Mesenchymal stem cell (in vitro differentiated cells and primary cell): ENCODE results near the gene GTPBP4.

Experiments used
- DNase-seq: peaks from one replicate; pipeline ENCODE4 v3.0.0-alpha.2; 2013
- H2AFZ ChIP-seq: one replicate; pipeline ENCODE4 v1.6.1; 2013; ENCODE audit warnings: low read depth, mild to moderate bottlenecking, control low read depth, inconsistent platforms, low read length, moderate library complexity
- H2AK5ac ChIP-seq: 2 replicates; pipeline ENCODE4 v1.6.1; 2013; ENCODE audit warnings: low read length, moderate library complexity, mild to moderate bottlenecking, inconsistent platforms; ENCODE audit not compliant: severe bottlenecking
- H2BK120ac ChIP-seq: one replicate; pipeline ENCODE4 v1.6.1; 2013; ENCODE audit warnings: low read depth, mild to moderate bottlenecking, inconsistent platforms, low read length, moderate library complexity
- H2BK12ac ChIP-seq, 2 experiments: one replicate each; pipeline ENCODE4 v1.6.1; 2013; ENCODE audit warnings: inconsistent platforms in 2 of 2, low read length in 2 of 2, mild to moderate bottlenecking in 2 of 2, moderate library complexity in 2 of 2, control low read depth in 1 of 2
- H2BK15ac ChIP-seq: one replicate; pipeline ENCODE4 v1.6.1; 2013; ENCODE audit warnings: mild to moderate bottlenecking, low read depth, inconsistent platforms; ENCODE audit not compliant: poor library complexity, severe bottlenecking
- H2BK5ac ChIP-seq: 2 replicates; pipeline ENCODE4 v1.6.1; 2013; ENCODE audit warnings: low read depth, mild to moderate bottlenecking, low read length, control low read depth, inconsistent platforms; ENCODE audit not compliant: poor library complexity, severe bottlenecking
- H3K14ac ChIP-seq, 2 experiments: one replicate each; pipeline ENCODE4 v1.6.1; 2013; ENCODE audit warnings: inconsistent platforms in 2 of 2, low read length in 2 of 2, control low read depth in 1 of 2, mild to moderate bottlenecking in 1 of 2, moderate library complexity in 1 of 2
- H3K18ac ChIP-seq, 2 experiments: one replicate each; pipeline ENCODE4 v1.6.1; 2013; ENCODE audit warnings: inconsistent platforms in 2 of 2, low read length in 2 of 2, control low read depth in 1 of 2, low read depth in 1 of 2, mild to moderate bottlenecking in 1 of 2
- H3K23ac ChIP-seq, 2 experiments: one replicate each; pipeline ENCODE4 v1.6.1; 2013; ENCODE audit warnings: inconsistent platforms in 2 of 2, low read length in 2 of 2, mild to moderate bottlenecking in 2 of 2, moderate library complexity in 2 of 2, control low read depth in 1 of 2
- H3K27ac ChIP-seq: 2 replicates; pipeline ENCODE4 v1.5.1; 2013; ENCODE audit warnings: mild to moderate bottlenecking, moderate library complexity, low read length, control low read depth, inconsistent platforms; ENCODE audit not compliant: poor library complexity, severe bottlenecking
- H3K27me3 ChIP-seq, 2 experiments: 2 replicates each; pipeline versions ENCODE4 v1.6.1 to v1.7.0; 2013; ENCODE audit warnings: low read length in 2 of 2, mild to moderate bottlenecking in 2 of 2, moderate library complexity in 2 of 2, control low read depth in 1 of 2, inconsistent platforms in 1 of 2; ENCODE audit not compliant: control insufficient read depth in 1 of 2, insufficient read depth in 1 of 2
- H3K36me3 ChIP-seq, 2 experiments: 2 replicates each; pipeline versions ENCODE4 v1.6.1 to v1.7.0; 2013; ENCODE audit warnings: low read length in 2 of 2, control low read depth in 1 of 2, inconsistent platforms in 1 of 2, low read depth in 1 of 2, mild to moderate bottlenecking in 1 of 2; ENCODE audit not compliant: insufficient read depth in 2 of 2, control insufficient read depth in 1 of 2
- H3K4ac ChIP-seq, 2 experiments: one replicate each; pipeline ENCODE4 v1.6.1; 2013; ENCODE audit warnings: inconsistent platforms in 2 of 2, low read length in 2 of 2, mild to moderate bottlenecking in 2 of 2, moderate library complexity in 2 of 2, control low read depth in 1 of 2, low read depth in 1 of 2
- H3K4me1 ChIP-seq: 2 replicates; pipeline ENCODE4 v1.6.1; 2013; ENCODE audit warnings: low read depth, low read length, control low read depth; ENCODE audit not compliant: control insufficient read depth, insufficient read depth
- H3K4me2 ChIP-seq: 2 replicates; pipeline ENCODE4 v1.6.1; 2013; ENCODE audit warnings: low read length, mild to moderate bottlenecking, inconsistent platforms; ENCODE audit not compliant: poor library complexity, severe bottlenecking
- H3K4me3 ChIP-seq, 2 experiments: 2 replicates each; pipeline versions ENCODE4 v1.5.1 to v1.7.0; 2013; ENCODE audit warnings: low read length in 2 of 2, mild to moderate bottlenecking in 2 of 2, control low read depth in 1 of 2, low read depth in 1 of 2; ENCODE audit not compliant: insufficient read depth in 1 of 2
- H3K79me1 ChIP-seq: replicated peaks from 2 replicates; pipeline ENCODE4 v1.6.1; 2013; ENCODE audit warnings: mild to moderate bottlenecking, control low read depth, low read length, inconsistent platforms; ENCODE audit not compliant: poor library complexity, severe bottlenecking
- H3K9ac ChIP-seq: 2 replicates; pipeline ENCODE4 v1.7.0; 2013; ENCODE audit warnings: mild to moderate bottlenecking, low read length, moderate library complexity
- H3K9me3 ChIP-seq: 2 replicates; pipeline ENCODE4 v1.7.0; 2013; ENCODE audit warnings: mild to moderate bottlenecking, low read length; ENCODE audit not compliant: control insufficient read depth
- H4K8ac ChIP-seq: one replicate; pipeline ENCODE4 v1.6.1; 2013; ENCODE audit warnings: inconsistent platforms, mild to moderate bottlenecking, low read length, moderate library complexity
- H4K91ac ChIP-seq: one replicate; pipeline ENCODE4 v1.6.1; 2013; ENCODE audit warnings: mild to moderate bottlenecking, low read length, inconsistent platforms
- WGBS: methylation state at CpG from one replicate; pipeline ENCODE4 v1.1.7; 2013; ENCODE audit warnings: mixed read lengths; 5-methylcytosine and 5-hydroxymethylcytosine counted together

The GTPBP4 gene

GRCh38 chr10:1022413-1022812, 34.2 kb downstream of the GTPBP4 start:
- no peak overlapping the region for H2AFZ ChIP-seq

GRCh38 chr10:1024103-1024502, 35.9 kb downstream of the GTPBP4 start:
- WGBS: 96% methylated on average over 12 of the region's 12 CpGs
- H4K91ac ChIP-seq: no peak overlapping the region
- no peak overlapping the region for H2BK5ac ChIP-seq
- no peak overlapping the region for H3K27ac ChIP-seq
- H3K4me2 ChIP-seq: no peak overlapping the region
- no peak overlapping the region for H2BK15ac ChIP-seq
- no peaks in the 10 kb centered on the region for H3K4me1 ChIP-seq
- no peak overlapping the region for H2BK12ac ChIP-seq
- peaks cover 20 to 26% of the 10 kb centered on the region in 2 experiments for H3K36me3 ChIP-seq
- no peak overlapping the region for H2BK120ac ChIP-seq
- H2AK5ac ChIP-seq: no peak overlapping the region
- no peak overlapping the region for H3K18ac ChIP-seq
- no peaks in the 10 kb centered on the region for H3K27me3 ChIP-seq
- H3K9ac ChIP-seq: no peak overlapping the region
- H3K4me3 ChIP-seq: no peak overlapping the region
- no peaks in the 10 kb centered on the region for H3K9me3 ChIP-seq
- no peak overlapping the region for H3K14ac ChIP-seq
- DNase-seq: no peak
- no peak overlapping the region for H3K4ac ChIP-seq
- H2AFZ ChIP-seq: no peak overlapping the region
- no peak overlapping the region for H3K23ac ChIP-seq
- H3K79me1 ChIP-seq: peaks cover 4% of the 10 kb centered on the region
- no peak overlapping the region for H4K8ac ChIP-seq

More at GRCh38 chr10:1022413-1022812, 34.2 kb downstream of the GTPBP4 start:
- Histone ChIP-seq H3K4ac (no peak overlapping the region), H3K9ac (no peak overlapping the region), H4K8ac (no peak overlapping the region), H3K36me3 (peaks cover 29 to 38% of the 10 kb centered on the region in 2 experiments), H4K91ac (no peak overlapping the region), H3K9me3 (no peaks in the 10 kb centered on the region), H3K27ac (no peak overlapping the region), H2BK12ac (no peak overlapping the region), H2BK5ac (no peak overlapping the region), H2BK120ac (no peak overlapping the region), H3K4me3 (no peak overlapping the region), H2BK15ac (no peak overlapping the region), H3K79me1 (peaks cover 6% of the 10 kb centered on the region), H3K18ac (no peak overlapping the region), H3K27me3 (no peaks in the 10 kb centered on the region), H3K14ac (no peak overlapping the region), H3K4me1 (no peaks in the 10 kb centered on the region), H3K23ac (no peak overlapping the region), H2AK5ac (no peak overlapping the region), H3K4me2 (no peak overlapping the region)
- DNase-seq: no peak
- 94% methylated on average over 12 of the region's 12 CpGs for WGBS

- Histone ChIP-seq H2BK5ac (no peak within 1 kb of the TSS), H4K91ac (no peak within 1 kb of the TSS), H3K23ac (no peak within 1 kb of the TSS), H3K4me3 (no peak within 1 kb of the TSS), H4K8ac (no peak within 1 kb of the TSS), H2AK5ac (no peak within 1 kb of the TSS), H2BK15ac (no peak within 1 kb of the TSS), H2AFZ (no peak within 1 kb of the TSS), H3K9ac (no peak within 1 kb of the TSS), H3K27me3 (no peaks in the 10 kb centered on the region), H3K79me1 (no peaks in the 10 kb centered on the region), H3K18ac (no peak within 1 kb of the TSS), H3K4ac (no peak within 1 kb of the TSS), H3K36me3 (peaks cover 10 to 12% of the 10 kb centered on the region in 2 experiments), H3K4me1 (no peaks in the 10 kb centered on the region), H3K27ac (no peak within 1 kb of the TSS), H3K9me3 (no peaks in the 10 kb centered on the region), H2BK120ac (no peak within 1 kb of the TSS), H2BK12ac (no peak within 1 kb of the TSS), H3K4me2 (no peak within 1 kb of the TSS), H3K14ac (no peak within 1 kb of the TSS)
- no CpG with 5 or more reads among the region's 1 CpG for WGBS
- DNase-seq: no peak
These were observed 37.4 kb downstream of the GTPBP4 start, which contains the start of gene IDI2 for GRCh38 chr10:1025683-1026082. TSS of gene IDI2 (minus strand) at chr10:1025859. CDS start at chr10:1024723, 1,136 bp downstream.

- Histone ChIP-seq H2AFZ (no peak overlapping the region), H3K4me1 (no peaks in the 10 kb centered on the region), H4K8ac (no peak overlapping the region), H3K14ac (no peak overlapping the region), H3K4me3 (no peak overlapping the region), H3K4ac (no peak overlapping the region), H3K36me3 (peaks cover 4 to 12% of the 10 kb centered on the region in 2 experiments), H2BK15ac (no peak overlapping the region), H3K27me3 (no peaks in the 10 kb centered on the region), H2BK120ac (no peak overlapping the region), H2BK5ac (no peak overlapping the region), H3K9ac (no peak overlapping the region), H3K4me2 (no peak overlapping the region), H3K9me3 (no peaks in the 10 kb centered on the region), H2AK5ac (no peak overlapping the region), H2BK12ac (no peak overlapping the region), H3K23ac (no peak overlapping the region), H4K91ac (no peak overlapping the region), H3K79me1 (no peaks in the 10 kb centered on the region), H3K27ac (no peak overlapping the region), H3K18ac (no peak overlapping the region)
- WGBS: 97% methylated on average over 6 of the region's 6 CpGs
- DNase-seq: no peak
These were observed 38.3 kb downstream of the GTPBP4 start for GRCh38 chr10:1026578-1026977.
